Medulla oblongata (tissue), 1 donor: ENCODE measurements around the gene MED15.
"Not testable (repeated sequence)": the region's sequence is repeated elsewhere in the genome, so short reads cannot be mapped to it uniquely, and the experiment has no call there.

Experiments used
- DNase-seq: peaks from one replicate; pipeline ENCODE4 v3.0.0-alpha.2; 2015; ENCODE audit errors: extremely low spot score

MED15 gene

GRCh38 chr22:20483143-20483506 lies 24.3 kb upstream of the MED15 start:
- not testable (repeated sequence) for DNase-seq

DNA sequence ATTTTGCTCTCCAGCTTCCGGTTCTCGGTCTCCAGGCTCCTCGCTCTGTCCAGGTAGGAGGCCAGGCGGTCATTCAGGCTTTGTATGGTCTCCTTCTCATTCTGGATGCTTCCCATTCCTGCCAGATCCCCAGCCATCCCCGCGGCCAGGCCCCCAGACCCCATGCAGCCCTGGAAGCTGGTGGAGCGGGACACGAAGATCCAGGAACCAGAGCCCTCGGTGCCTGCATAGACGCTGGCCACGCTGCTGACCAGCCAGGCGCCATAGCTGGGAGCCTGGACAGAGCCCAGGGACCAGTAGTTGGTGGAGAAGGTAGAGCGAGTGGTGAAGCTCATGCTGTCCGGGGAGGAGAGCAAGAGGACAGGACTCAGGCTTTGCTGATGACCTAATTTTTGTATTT lies 23.6 kb upstream of the MED15 start:
- no peak for DNase-seq

GRCh38 chr22:20484948-20485683 lies 22.3 kb upstream of the MED15 start:
- DNase-seq, result no peak

- DNase-seq, result no peak
Observed at GRCh38 chr22:20486229-20486628, 21.2 kb upstream of the MED15 start.

- no peak for DNase-seq
Observed at GRCh38 chr22:20487715-20488114, 19.7 kb upstream of the MED15 start.

- DNase-seq, result no peak
Observed at GRCh38 chr22:20488946-20489345, 18.5 kb upstream of the MED15 start.

DNA sequence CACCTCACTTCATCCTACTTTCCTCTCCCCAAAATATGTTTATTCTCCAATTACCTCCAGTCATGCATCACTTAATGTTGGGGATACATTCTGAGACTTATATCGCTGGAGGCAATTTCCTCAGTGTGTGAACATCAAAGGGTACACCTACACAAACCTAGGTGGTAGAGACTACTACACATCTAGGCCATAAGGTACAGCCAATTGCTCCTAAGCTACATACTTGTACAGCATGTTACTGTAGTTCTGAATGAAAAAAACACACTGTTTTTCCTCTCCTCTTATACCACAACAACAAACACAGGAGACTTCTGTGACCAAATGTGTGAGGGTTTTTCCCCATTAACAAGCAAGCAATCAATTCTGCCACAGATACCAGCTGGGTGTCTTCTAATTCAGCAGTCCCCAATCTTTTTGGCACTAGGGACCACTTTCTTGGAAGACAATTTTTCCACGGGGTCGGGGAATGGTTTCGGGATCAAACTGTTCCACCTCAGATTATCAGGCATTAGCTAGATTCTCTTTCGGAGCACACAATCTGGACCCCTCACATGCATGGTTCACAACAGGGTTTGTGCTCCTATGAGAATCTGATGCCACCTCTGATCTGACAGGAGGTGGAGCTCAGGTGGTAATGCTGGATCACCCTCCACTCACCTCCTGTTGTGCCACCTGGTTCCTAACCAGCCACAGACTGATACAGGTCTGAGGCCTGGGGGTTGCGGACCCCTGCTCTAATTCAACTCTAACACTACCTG lies 17.0 kb upstream of the MED15 start:
- DNase-seq, result no peak

DNA sequence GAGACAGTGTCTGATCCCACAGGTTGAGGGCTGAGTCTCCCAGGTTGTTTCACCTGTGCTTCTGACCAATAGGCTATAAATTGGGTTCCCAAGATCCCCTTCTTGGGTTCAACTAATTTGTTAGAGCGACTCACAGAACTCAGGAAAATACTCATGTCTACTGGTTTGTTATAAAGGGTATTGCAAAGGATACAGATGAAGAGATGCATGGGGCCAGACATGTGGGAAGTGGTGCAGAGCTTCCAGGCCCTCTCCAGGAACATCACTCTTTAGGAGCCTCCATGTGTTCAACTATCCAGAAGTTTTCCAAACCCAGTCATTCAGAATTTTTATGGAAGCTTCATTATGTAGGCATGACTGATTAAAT lies 16.5 kb upstream of the MED15 start:
- no peak for DNase-seq

GRCh38 chr22:20491346-20491745 lies 16.1 kb upstream of the MED15 start:
- DNase-seq, result no peak

- peak; percentile 33 for DNase-seq
Observed at GRCh38 chr22:20494978-20495860, 12.2 kb upstream of the MED15 start, which contains the start of gene KLHL22. KLHL22 (minus strand) TSS chr22:20495795; CDS start chr22:20489211, 6,584 bp downstream.

GRCh38 chr22:20495861-20496681 lies 11.3 kb upstream of the MED15 start:
- peak; percentile 97 for DNase-seq

DNA sequence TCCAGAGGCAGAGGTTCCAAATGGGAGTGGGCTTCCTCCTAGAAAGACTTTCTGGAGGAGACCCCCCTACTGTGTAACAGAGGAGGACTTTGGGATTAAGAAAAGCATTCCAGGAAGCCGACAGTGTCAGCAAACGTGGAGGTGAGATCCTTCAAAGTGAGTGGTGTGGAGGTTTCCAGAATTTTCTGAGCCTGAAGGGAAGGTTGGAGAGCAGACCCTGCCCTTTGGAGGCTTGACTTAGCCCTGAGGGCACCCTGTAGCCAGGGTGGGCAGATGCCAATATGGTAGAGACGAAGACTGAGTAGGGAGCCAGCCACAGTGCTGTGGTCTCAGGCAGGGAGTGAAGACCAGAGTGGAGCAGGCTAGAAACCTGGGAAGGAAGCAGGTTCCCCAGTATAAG lies 10.0 kb upstream of the MED15 start:
- DNase-seq, result no peak

DNA sequence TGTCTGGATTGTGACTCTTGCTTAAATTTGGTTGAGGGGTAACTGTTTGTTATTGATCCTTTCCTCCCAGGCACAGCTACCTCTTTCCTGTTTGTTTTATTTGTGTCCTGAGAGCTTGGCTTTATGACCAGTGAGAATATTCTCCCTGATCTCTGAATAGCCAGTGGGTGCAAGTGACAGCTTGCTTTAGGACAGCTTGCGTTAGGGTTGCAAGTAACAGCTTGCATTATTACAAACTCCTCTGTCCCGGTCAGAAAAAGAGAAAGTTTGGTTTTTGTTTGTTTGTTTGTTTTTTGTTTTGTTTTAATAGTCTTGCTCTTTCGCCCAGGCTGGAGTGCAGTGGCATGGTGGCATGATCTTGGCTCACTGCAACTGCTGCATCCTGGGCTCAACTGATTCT lies 8.5 kb upstream of the MED15 start:
- DNase-seq, result no peak

- DNase-seq, result no peak
Observed at GRCh38 chr22:20499769-20500168, 7.6 kb upstream of the MED15 start.

GRCh38 chr22:20503816-20504215 lies 3.6 kb upstream of the MED15 start:
- DNase-seq, result no peak

DNA sequence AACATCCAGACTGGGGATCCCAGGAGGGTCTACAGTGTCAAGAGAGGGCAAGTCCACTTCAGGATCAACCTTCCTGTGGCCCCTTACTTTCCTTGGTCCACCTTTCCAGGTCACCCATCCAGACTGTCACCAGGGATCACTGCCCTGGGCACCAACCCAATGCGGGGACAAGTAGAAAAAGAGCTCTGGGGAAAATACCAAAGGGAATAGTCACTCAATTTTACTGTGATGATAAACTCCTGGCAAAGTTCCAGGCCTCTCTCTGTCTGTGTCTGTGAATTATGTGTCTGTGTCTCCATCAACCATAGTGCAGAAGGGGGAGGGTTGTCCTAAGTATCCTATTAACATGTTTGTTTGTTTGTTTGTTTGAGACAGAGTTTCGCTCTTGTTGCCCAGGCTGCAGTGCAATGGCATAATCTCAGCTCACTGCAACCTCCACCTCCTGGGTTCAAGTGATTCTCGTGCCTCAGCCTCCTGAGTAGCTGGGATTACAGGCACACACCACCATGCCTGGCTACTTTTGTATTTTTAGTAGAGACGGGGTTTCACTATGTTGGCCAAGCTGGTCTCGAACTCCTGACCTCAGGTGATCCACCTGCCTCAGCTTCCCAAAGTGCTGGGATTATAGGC lies 3.0 kb upstream of the MED15 start:
- not testable (repeated sequence) for DNase-seq

- DNase-seq, result no peak
Observed at GRCh38 chr22:20506543-20507252, 712 bp upstream of the MED15 start.

GRCh38 chr22:20508067-20508755 lies 801 bp downstream of the MED15 start:
- DNase-seq, result not testable (repeated sequence)

DNA sequence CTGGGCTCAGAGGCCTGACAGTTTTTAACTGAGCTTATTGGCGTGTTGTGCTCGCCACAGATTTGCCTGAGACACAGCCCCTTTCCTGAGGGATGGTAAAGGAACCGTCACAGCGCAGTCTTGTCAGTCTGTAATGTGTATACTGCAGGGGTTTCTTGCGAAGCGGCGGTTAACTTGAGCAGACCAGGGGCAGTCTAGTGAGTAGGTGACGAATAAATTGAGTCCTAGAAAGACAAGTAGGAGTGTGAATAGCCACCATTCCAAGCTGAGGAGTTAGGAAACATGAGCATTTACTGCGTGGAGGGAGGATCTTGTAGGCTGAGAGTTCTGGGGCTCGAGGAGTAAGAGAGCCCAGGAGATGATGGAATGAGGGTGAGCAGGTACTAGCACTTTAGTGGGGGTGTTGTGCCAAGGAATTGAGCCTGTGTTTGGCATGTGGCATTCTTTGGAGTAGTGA lies 1.4 kb downstream of the MED15 start:
- no peak for DNase-seq
